Activated T-helper 2 cell treated with anti-CD3 and anti-CD28 coated beads, Interferon-gamma antibody, Interleukin-2, Interleukin-4, amounts not matched to agents 10 μg/mL and 5 μg/mL and 100 μg/mL, durations not matched to agents 14 hours and 24 hours and 36 hours (primary cell): Measurements from ENCODE around the gene SH3D19. TPM values are rescaled to one million over a fixed set of nuclear protein-coding genes. Genes with fewer than 3 reads are reported as not detected.
"Not testable (repeated sequence)": the region's sequence is repeated elsewhere in the genome, so short reads cannot be mapped to it uniquely, and the experiment has no call there.

Experiments used
- DNase-seq: peaks from one replicate; pipeline ENCODE4 v3.0.0; 2021; ENCODE audit warnings: low spot score
- H3K27ac Mint-ChIP-seq: one replicate; pipeline ENCODE4 v1.8.0; 2021; ENCODE audit warnings: mixed read lengths
- H3K27me3 Mint-ChIP-seq: one replicate; pipeline ENCODE4 v1.8.0; 2021; ENCODE audit warnings: low read depth, mixed read lengths
- H3K36me3 Mint-ChIP-seq: one replicate; pipeline ENCODE4 v1.8.0; 2021; ENCODE audit warnings: low read depth, mixed read lengths
- H3K4me1 Mint-ChIP-seq: one replicate; pipeline ENCODE4 v1.8.0; 2021; ENCODE audit warnings: low read depth, mixed read lengths
- H3K4me3 Mint-ChIP-seq: one replicate; pipeline ENCODE4 v1.8.0; 2021; ENCODE audit warnings: low read depth, mild to moderate bottlenecking, moderate library complexity, mixed read lengths
- H3K9me3 Mint-ChIP-seq: one replicate; pipeline ENCODE4 v1.8.0; 2021; ENCODE audit warnings: mixed read lengths
- intact Hi-C: fragments of 100-400 bp; cut with micrococcal nuclease; formaldehyde crosslinking; loops from one replicate; pipeline ENCODE4 v1.15.1; 2023
- total RNA-seq: library from RNA; stranded (reverse); gene quantifications from 2 replicates; pipeline ENCODE4 v1.2.3, GENCODE V29; 2022

Gene SH3D19
- total RNA-seq, 1 donor from 2014 or later: not detected

DNA sequence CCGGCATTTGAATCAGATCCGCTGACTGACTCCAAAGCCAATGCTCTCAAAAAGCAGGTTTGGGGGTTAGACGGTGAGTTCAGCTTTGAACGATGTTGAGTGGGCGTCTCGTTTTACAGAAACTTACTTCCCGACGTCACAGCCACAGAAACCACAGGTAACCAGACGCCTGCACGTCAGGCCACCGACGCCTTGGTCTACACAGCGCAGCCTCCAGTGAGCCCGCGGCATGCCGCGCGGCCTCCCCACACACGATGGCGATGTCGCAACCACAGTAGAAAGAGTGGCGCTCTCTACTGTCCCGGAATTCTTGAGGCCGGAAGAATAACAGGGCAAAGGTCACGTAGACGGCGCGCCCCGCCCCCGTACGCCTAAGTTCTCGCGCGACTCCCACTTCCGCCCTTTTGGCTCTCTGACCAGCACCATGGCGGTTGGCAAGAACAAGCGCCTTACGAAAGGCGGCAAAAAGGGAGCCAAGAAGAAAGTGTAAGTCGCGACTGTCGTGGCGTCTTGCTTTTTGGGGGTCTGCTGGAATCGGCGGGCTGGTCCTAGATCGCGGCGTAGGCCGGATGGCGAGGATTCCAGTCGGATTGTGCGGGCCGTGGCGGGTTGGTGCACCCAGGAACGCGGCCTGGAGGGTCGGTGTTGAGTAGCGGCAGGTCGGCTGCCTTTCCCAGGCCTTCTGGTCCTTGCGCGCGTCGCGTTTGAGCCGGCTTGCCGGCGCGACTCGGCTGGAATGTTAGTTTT, 226.0 kb downstream of the SH3D19 start, which contains the start of gene RPS3A:
Gene RPS3A, plus strand, starts transcription at position 400 of the 747 bp plus-strand sequence. Its CDS starts 25 bp downstream, at position 425.
- intact Hi-C loops: loop anchor here (1.0 to 5.0 kb wide), 7 partner anchors 67 to 1680 kb away; partner anchors contain the start of genes ARFIP1, FBXW7, GATB and LRBA
- peak; percentile 98 for DNase-seq
- Mint-ChIP-seq H3K9me3 (no peaks in the 10 kb centered on the region), H3K27ac (peak within 1 kb of the TSS; percentile 97), H3K27me3 (no peaks in the 10 kb centered on the region), H3K4me1 (peaks cover 45% of the 10 kb centered on the region), H3K4me3 (peak within 1 kb of the TSS; percentile 98), H3K36me3 (peaks cover 51% of the 10 kb centered on the region)

DNA sequence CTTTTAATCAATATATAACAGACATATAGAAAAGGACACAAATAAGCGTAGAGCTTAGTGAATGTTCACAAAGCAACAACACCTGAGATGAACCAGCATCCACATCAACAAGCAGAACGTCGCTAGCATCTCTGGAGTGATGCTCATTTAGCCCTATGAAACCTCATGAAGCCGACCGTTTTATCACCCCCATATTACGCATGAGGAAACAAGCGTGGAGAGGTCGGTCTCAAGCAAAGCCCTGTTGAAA, 226.5 kb downstream of the SH3D19 start:
- H3K4me3 Mint-ChIP-seq: peak overlapping the region; percentile 98
- H3K9me3 Mint-ChIP-seq: no peaks in the 10 kb centered on the region
- H3K27ac Mint-ChIP-seq: peak overlapping the region; percentile 97
- H3K4me1 Mint-ChIP-seq: peaks cover 43% of the 10 kb centered on the region
- no peaks in the 10 kb centered on the region for H3K27me3 Mint-ChIP-seq
- H3K36me3 Mint-ChIP-seq: peaks cover 46% of the 10 kb centered on the region
- intact Hi-C loops: loop anchor here (1.0 to 5.0 kb wide), 7 partner anchors 67 to 1680 kb away; partner anchors contain the start of genes ARFIP1, FBXW7, GATB and LRBA
- DNase-seq: no peak

DNA sequence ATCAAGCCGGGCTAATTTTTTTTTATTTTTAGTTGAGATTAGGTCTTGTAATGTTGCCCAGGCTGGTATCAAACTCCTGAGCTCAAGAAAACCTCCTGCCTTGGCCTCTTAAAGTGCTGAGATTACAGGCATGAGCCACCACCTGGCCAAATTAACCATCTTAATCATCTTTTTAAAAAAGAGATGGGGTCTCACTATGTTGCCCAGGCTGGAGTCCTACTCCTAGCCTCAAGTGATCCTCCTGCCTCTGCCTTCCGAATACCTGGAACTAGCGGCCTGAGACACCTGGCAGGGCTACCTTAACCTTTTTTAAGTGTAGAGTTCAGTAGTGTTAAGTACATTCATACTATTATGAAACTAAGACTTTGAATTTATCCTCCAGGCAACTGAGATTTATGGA, 227.6 kb downstream of the SH3D19 start:
- peak overlapping the region; percentile 97 for H3K27ac Mint-ChIP-seq
- peaks cover 34% of the 10 kb centered on the region for H3K36me3 Mint-ChIP-seq
- no peak for DNase-seq
- H3K4me1 Mint-ChIP-seq: peaks cover 39% of the 10 kb centered on the region
- no peaks in the 10 kb centered on the region for H3K9me3 Mint-ChIP-seq
- no peak overlapping the region for H3K4me3 Mint-ChIP-seq
- no peaks in the 10 kb centered on the region for H3K27me3 Mint-ChIP-seq
- intact Hi-C loops: loop anchor here (2.0 to 5.0 kb wide), 2 partner anchors 127 to 700 kb away; no protein-coding TSS in a partner anchor

DNA sequence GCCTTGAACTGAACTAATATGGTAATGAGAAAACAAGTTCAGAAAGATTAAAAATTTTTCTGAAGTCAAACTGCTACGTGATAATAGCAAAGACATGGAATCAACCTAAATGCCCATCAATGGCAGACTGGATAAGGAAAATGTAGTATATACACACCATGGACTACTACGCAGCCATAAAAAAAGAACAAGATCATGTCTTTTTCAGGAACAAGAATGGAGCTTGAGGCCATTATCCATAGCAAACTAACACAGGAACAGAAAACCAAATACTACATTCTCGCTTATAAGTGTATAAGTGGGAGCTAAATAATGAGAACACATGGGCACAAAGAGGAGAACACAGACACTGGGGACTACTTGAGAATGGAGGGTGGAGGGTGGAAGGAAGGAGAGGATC, 230.3 kb downstream of the SH3D19 start:
- no peak for DNase-seq
- Mint-ChIP-seq H3K27me3 (no peaks in the 10 kb centered on the region), H3K36me3 (peaks cover 8% of the 10 kb centered on the region), H3K27ac (no peak overlapping the region), H3K9me3 (no peaks in the 10 kb centered on the region), H3K4me3 (no peak overlapping the region), H3K4me1 (peaks cover 20% of the 10 kb centered on the region)
- intact Hi-C loops: loop anchor here (5.0 kb wide), 1 partner anchor 698 kb away; no protein-coding TSS in a partner anchor

DNA sequence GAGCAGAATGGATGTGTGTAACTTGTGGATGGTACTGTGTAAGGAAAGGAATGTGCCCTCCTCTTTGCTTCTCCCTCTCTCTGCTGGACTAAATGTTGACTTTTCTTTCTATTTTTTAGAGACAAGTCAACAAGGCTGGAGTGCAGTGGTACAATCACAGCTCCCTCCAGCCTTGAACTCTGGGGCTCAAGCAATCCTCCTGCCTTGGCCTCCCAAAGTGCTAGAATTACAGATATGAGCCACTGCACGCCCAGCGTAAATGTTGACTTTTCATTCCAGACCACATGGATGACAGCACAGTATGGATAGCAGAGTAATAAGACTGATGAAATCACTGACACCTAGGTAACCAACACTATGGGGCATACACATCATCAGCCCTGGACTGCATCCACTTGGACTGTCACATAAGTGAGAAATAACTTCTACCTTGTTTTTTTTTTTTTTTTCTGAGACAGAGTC, 231.1 kb downstream of the SH3D19 start:
- Mint-ChIP-seq H3K4me3 (no peak overlapping the region), H3K36me3 (no peaks in the 10 kb centered on the region), H3K27me3 (no peaks in the 10 kb centered on the region), H3K9me3 (no peaks in the 10 kb centered on the region), H3K27ac (no peak overlapping the region), H3K4me1 (peaks cover 20% of the 10 kb centered on the region)
- intact Hi-C loops: no loop called here
- DNase-seq: no peak

DNA sequence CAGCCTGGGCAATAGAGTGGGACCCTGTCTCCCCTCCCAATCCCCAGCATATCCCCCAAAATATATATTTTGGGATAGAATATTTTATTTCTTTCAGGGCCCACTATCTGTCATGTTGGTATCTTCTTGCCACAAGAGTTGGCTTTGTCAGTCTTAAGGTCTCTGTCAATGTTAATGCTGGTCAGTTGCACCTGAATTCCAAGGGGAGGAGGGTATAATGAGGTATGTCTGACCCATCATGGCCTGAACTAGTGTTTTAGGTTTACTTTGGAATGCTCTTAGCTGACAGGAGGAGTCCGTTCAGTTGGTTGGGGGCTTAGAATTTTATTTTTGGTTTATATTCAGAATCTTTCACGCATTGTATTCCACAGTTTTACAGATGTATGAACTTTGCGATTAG, 232.2 kb downstream of the SH3D19 start:
- intact Hi-C loops: no loop called here
- no peaks in the 10 kb centered on the region for H3K27me3 Mint-ChIP-seq
- H3K27ac Mint-ChIP-seq: no peak overlapping the region
- H3K36me3 Mint-ChIP-seq: no peaks in the 10 kb centered on the region
- no peaks in the 10 kb centered on the region for H3K9me3 Mint-ChIP-seq
- H3K4me1 Mint-ChIP-seq: peaks cover 15% of the 10 kb centered on the region
- H3K4me3 Mint-ChIP-seq: no peak overlapping the region
- DNase-seq: no peak

DNA sequence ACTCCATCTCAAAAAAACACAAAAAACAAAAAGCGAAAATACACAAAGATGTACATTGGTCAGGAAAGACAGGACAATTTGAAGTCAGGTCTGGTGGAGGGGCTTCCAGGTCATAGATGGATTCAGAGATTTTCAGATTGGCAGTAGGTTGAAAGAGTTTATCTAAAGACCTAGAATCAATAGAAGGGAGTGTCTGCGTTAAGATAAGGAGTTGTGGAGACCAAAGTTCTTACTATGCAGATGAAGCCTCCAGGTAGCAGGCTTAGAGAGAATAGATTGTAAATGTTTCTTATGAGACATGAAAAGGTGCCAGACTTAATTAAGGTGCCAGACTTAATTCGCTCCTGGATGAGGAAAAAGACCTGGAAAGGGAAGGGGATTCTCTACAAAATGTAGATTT, 232.9 kb downstream of the SH3D19 start:
- no peaks in the 10 kb centered on the region for H3K27me3 Mint-ChIP-seq
- no peak overlapping the region for H3K27ac Mint-ChIP-seq
- peaks cover 11% of the 10 kb centered on the region for H3K4me1 Mint-ChIP-seq
- no peak for DNase-seq
- H3K4me3 Mint-ChIP-seq: no peak overlapping the region
- no peaks in the 10 kb centered on the region for H3K36me3 Mint-ChIP-seq
- H3K9me3 Mint-ChIP-seq: no peaks in the 10 kb centered on the region
- intact Hi-C loops: no loop called here

DNA sequence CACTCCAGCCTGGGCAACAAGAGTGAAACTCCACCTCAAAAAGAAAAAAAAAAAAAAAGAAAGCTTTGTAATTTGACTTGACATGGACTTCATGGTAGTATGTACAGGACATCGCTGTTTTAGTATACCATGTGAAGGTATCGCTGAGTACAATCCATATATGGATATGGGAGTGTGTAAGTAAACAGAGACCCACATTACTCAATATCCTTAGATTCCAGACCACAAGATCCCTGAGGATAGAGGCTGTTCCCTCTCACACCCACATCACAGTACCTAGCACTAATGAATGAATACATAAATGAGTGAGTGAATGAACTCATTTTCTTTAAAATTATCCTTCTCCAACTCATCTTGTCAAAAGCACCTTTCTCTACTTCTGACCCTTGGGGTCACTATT, 234.4 kb downstream of the SH3D19 start:
- Mint-ChIP-seq H3K27ac (no peak overlapping the region), H3K4me1 (peaks cover 10% of the 10 kb centered on the region), H3K27me3 (no peaks in the 10 kb centered on the region), H3K9me3 (no peaks in the 10 kb centered on the region), H3K4me3 (no peak overlapping the region), H3K36me3 (no peaks in the 10 kb centered on the region)
- no peak for DNase-seq
- intact Hi-C loops: no loop called here

DNA sequence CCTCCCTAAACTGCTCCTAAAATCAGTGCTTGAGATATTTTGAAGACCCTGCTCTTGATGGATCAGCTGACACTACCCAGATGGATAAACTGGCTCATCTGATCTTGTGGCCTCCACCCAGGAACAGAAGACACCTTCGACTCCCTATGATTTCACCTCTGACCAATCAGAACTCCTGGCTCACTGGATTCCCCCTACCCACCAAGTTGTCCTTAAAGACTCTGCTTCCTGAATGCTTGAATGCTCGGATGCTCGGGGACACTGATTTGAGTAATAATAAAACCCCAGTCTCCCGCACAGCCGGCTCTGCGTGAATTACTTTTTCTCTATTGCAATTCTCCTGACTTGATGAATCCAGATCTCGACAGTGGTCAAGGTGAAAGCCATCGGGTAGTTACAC, 237.9 kb downstream of the SH3D19 start:
- no peak for DNase-seq
- Mint-ChIP-seq H3K27me3 (no peaks in the 10 kb centered on the region), H3K9me3 (no peaks in the 10 kb centered on the region), H3K4me3 (no peak overlapping the region), H3K36me3 (no peaks in the 10 kb centered on the region), H3K4me1 (no peaks in the 10 kb centered on the region), H3K27ac (no peak overlapping the region)
- intact Hi-C loops: no loop called here

DNA sequence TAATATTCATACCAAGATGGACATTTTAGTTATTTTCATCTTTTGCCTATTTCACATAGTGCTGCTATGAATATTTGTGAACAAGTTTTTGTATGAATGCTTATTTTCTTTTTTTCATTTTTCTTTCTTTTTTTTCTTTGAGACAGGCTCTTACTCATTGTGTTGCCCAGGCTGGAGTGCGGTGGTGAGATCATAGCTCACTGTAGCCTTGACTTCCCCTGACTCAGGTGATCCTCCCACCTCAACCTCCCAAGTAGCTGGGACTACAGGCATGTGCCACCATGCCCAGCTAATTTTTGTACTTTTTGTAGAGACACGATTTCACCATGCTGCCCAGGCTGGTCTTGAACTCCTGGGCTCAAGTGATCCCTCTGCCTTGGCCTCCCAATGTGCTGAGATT, 247.4 kb downstream of the SH3D19 start:
- H3K27ac Mint-ChIP-seq, DNase-seq, H3K9me3 Mint-ChIP-seq, H3K36me3 Mint-ChIP-seq, H3K4me1 Mint-ChIP-seq, intact Hi-C loops, H3K27me3 Mint-ChIP-seq, H3K4me3 Mint-ChIP-seq: not testable (repeated sequence)

DNA sequence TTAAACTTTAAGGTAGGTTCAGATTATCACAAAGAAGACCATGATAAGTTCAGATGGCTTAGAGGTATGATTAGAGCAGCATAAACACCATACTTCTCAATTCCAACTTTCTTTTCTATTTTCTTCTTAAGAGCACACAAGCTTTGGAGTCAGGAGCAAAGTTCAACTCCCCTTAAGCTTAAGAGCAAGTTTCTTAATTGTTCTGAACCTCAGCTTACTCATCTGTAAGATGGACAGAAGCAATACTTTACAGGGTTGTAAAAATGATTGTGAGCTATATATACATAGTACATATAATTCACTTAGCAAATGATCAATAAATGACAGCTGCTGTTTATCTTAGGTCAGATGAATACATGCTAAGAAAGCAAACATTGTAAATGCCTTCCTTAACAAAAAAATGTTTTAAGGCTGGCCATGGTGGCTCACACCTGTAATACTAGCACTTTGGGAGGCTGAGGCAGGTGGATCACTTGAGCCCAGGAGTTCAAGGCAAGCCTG, 250.9 kb downstream of the SH3D19 start:
- no peak for DNase-seq
- H3K27ac Mint-ChIP-seq: no peak overlapping the region
- H3K4me1 Mint-ChIP-seq: no peaks in the 10 kb centered on the region
- intact Hi-C loops: no loop called here
- no peaks in the 10 kb centered on the region for H3K9me3 Mint-ChIP-seq
- H3K36me3 Mint-ChIP-seq: no peaks in the 10 kb centered on the region
- H3K4me3 Mint-ChIP-seq: no peak overlapping the region
- H3K27me3 Mint-ChIP-seq: no peaks in the 10 kb centered on the region
